ENCODE data around the gene SUMO4.

SUMO4 gene

DNA sequence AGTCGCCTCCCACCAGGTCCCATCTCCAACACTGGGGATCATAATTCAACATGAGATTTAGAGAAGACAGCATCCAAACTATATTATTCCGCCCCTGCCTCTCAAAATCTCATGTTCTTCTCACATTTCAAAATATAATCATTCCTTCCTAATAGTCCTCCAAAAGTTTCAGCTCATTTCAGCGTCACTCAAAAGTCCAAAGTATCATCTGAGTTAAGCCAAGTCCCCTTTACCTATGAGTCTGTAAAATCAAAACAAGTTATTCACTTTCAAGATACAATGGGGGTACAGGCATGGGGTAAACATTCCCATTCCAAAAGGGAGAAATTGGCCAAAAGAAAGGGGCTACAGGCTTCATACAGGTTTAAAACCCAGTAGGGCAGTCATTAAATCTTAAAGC is 39.5 kb upstream of the SUMO4 start:
- no peak for DNase-seq
- H3K27ac Mint-ChIP-seq: no peak overlapping the region
- peaks cover 4% of the 10 kb centered on the region for H3K9me3 Mint-ChIP-seq
- H3K27me3 Mint-ChIP-seq (ENCODE audit: low read depth, poor library complexity): no peaks in the 10 kb centered on the region
- H3K36me3 Mint-ChIP-seq (ENCODE audit: low read depth): peaks cover 47% of the 10 kb centered on the region
- TF ChIP-seq CTCF (IDR thresholded peaks at IDR 0.05): no peak
- no peaks in the 10 kb centered on the region for H3K4me1 Mint-ChIP-seq
- H3K4me3 Mint-ChIP-seq: no peak overlapping the region

GRCh38 chr6:149362289-149362688 is 37.8 kb upstream of the SUMO4 start:
- peaks cover 44% of the 10 kb centered on the region for H3K36me3 Mint-ChIP-seq (ENCODE audit: low read depth)
- H3K9me3 Mint-ChIP-seq: peaks cover 4% of the 10 kb centered on the region
- no peak for TF ChIP-seq CTCF (IDR thresholded peaks at IDR 0.05)
- H3K4me1 Mint-ChIP-seq: no peaks in the 10 kb centered on the region
- no peaks in the 10 kb centered on the region for H3K27me3 Mint-ChIP-seq (ENCODE audit: low read depth, poor library complexity)
- no peak overlapping the region for H3K27ac Mint-ChIP-seq
- DNase-seq: no peak
- H3K4me3 Mint-ChIP-seq: no peak overlapping the region

- no peak for DNase-seq
- Mint-ChIP-seq H3K4me3 (no peak overlapping the region), H3K27me3 (ENCODE audit: low read depth, poor library complexity) (no peaks in the 10 kb centered on the region), H3K36me3 (ENCODE audit: low read depth) (peaks cover 40% of the 10 kb centered on the region), H3K4me1 (no peaks in the 10 kb centered on the region), H3K9me3 (peaks cover 4% of the 10 kb centered on the region), H3K27ac (no peak overlapping the region)
- no peak for TF ChIP-seq CTCF (IDR thresholded peaks at IDR 0.05)
Observed at GRCh38 chr6:149363154-149363553, 36.9 kb upstream of the SUMO4 start.

GRCh38 chr6:149364557-149364956 is 35.5 kb upstream of the SUMO4 start:
- Mint-ChIP-seq H3K4me1 (no peaks in the 10 kb centered on the region), H3K27ac (no peak overlapping the region), H3K36me3 (ENCODE audit: low read depth) (peaks cover 27% of the 10 kb centered on the region), H3K27me3 (ENCODE audit: low read depth, poor library complexity) (no peaks in the 10 kb centered on the region), H3K4me3 (no peak overlapping the region), H3K9me3 (peaks cover 4% of the 10 kb centered on the region)
- no peak for DNase-seq
- TF ChIP-seq CTCF (IDR thresholded peaks at IDR 0.05): no peak

- no peak overlapping the region for H3K27ac Mint-ChIP-seq
- no peaks in the 10 kb centered on the region for H3K27me3 Mint-ChIP-seq (ENCODE audit: low read depth, poor library complexity)
- H3K36me3 Mint-ChIP-seq (ENCODE audit: low read depth): peaks cover 21% of the 10 kb centered on the region
- H3K9me3 Mint-ChIP-seq: peaks cover 2% of the 10 kb centered on the region
- TF ChIP-seq CTCF (IDR thresholded peaks at IDR 0.05): no peak
- no peaks in the 10 kb centered on the region for H3K4me1 Mint-ChIP-seq
- no peak overlapping the region for H3K4me3 Mint-ChIP-seq
- DNase-seq: no peak
Observed at GRCh38 chr6:149365197-149365596, 34.9 kb upstream of the SUMO4 start.

DNA sequence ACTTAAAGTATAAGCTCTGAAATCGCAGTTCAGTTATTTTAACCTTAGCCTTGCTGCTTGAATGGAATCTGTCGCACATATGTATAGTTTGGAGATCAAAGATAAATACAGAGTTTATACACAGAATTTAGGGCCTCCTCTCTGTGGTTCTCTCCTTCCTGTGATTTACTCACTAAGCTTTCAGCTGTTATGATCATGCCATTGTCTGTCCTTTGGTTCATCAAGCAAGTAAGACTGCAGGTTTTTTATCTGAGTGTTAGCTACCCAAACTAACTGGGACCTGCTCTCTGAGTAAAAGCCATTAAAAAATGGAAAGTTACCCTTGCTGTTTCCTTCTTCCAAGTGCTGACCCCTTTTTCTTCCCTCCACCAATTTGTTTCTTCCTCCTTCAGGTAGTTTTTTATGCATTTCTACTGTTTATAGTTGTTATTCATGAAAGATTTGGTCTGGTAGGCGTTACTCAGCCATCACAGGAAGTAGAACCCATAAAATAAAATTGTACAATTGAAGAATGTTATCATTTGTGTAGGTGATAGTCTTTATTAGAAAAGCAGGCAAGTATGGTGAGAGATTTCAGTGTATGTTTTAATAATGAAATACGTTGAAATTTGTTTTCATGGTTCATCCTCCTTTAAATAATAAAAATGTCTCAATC is 33.7 kb upstream of the SUMO4 start:
- TF ChIP-seq CTCF (IDR thresholded peaks at IDR 0.05): no peak
- Mint-ChIP-seq H3K36me3 (ENCODE audit: low read depth) (peaks cover 18% of the 10 kb centered on the region), H3K4me3 (no peak overlapping the region), H3K4me1 (no peaks in the 10 kb centered on the region), H3K27ac (no peak overlapping the region), H3K27me3 (ENCODE audit: low read depth, poor library complexity) (no peaks in the 10 kb centered on the region), H3K9me3 (no peaks in the 10 kb centered on the region)
- DNase-seq: no peak
